A673 (cell line): ENCODE results near the gene CDON. TPM values are rescaled to one million over a fixed set of nuclear protein-coding genes. Genes with fewer than 3 reads are reported as not detected.
"Not testable (repeated sequence)": the region's sequence is repeated elsewhere in the genome, so short reads cannot be mapped to it uniquely, and the experiment has no call there.

Experiments
- BruUV-seq: library from RNA; stranded (reverse); fragments of 400-500 nt; replicated peaks from 2 replicates; lab custom pipeline; 2021; lab: Mats Ljungman, UMichigan
- CTCF ChIA-PET: fragments of 300-600 bp; sonication (Branson Sonifier 250); formaldehyde crosslinking; loops from one replicate; lab custom pipeline; 2022; ENCODE audit warnings: antibody characterized with exemption; lab: Charles Lee
- POLR2A ChIA-PET: fragments of 300-600 bp; sonication (Branson Sonifier 250); formaldehyde crosslinking; loops from one replicate; lab custom pipeline; 2022; ENCODE audit warnings: antibody characterized with exemption; ENCODE audit not compliant: low non-redundant PET; lab: Charles Lee
- DNase-seq: peaks from one replicate; pipeline ENCODE4 v3.0.0-alpha.2; 2015; ENCODE audit warnings: low spot score
- H3K27ac ChIP-seq: fragments of 200-600 bp; sonication (generic); 2 replicates; pipeline ENCODE4 v1.5.1; 2016; ENCODE audit warnings: mixed run types, low read depth, mild to moderate bottlenecking, mixed read lengths, antibody characterized with exemption, low read length; ENCODE audit not compliant: poor library complexity, severe bottlenecking
- H3K27me3 ChIP-seq: fragments of 200-600 bp; sonication (generic); replicated peaks from 2 replicates; pipeline ENCODE4 v1.6.1; 2017; ENCODE audit warnings: mixed run types, low read depth, mild to moderate bottlenecking, mixed read lengths, antibody characterized with exemption, low read length; ENCODE audit not compliant: insufficient read depth, poor library complexity
- H3K36me3 ChIP-seq: fragments of 200-600 bp; sonication (generic); 2 replicates; pipeline ENCODE4 v1.6.1; 2016; ENCODE audit warnings: mixed run types, mild to moderate bottlenecking, mixed read lengths, antibody characterized with exemption, low read length; ENCODE audit not compliant: insufficient read depth, poor library complexity, severe bottlenecking
- H3K4me1 ChIP-seq: fragments of 200-600 bp; sonication (generic); 2 replicates; pipeline ENCODE4 v1.6.1; 2017; ENCODE audit warnings: mixed run types, mild to moderate bottlenecking, mixed read lengths, antibody characterized with exemption, low read length; ENCODE audit not compliant: insufficient read depth, poor library complexity, severe bottlenecking
- H3K4me3 ChIP-seq: fragments of 200-600 bp; sonication (generic); 2 replicates; pipeline ENCODE4 v1.5.1; 2016; ENCODE audit warnings: low read depth, mixed run types, mild to moderate bottlenecking, mixed read lengths, low read length; ENCODE audit not compliant: poor library complexity, severe bottlenecking
- H3K9me3 ChIP-seq: fragments of 200-600 bp; sonication (generic); 2 replicates; pipeline ENCODE4 v1.6.1; 2016; ENCODE audit warnings: mixed run types, low read depth, mild to moderate bottlenecking, mixed read lengths, antibody characterized with exemption, low read length; ENCODE audit not compliant: poor library complexity, severe bottlenecking
- EZH2 ChIP-seq: fragments of 200-600 bp; sonication (generic); IDR thresholded peaks from 2 replicates; pipeline ENCODE4 v1.6.1; 2017; ENCODE audit warnings: borderline replicate concordance, low read depth, mild to moderate bottlenecking, mixed read lengths, antibody characterized with exemption, low read length; ENCODE audit not compliant: poor library complexity, severe bottlenecking
- intact Hi-C: fragments of 100-400 bp; cut with micrococcal nuclease; formaldehyde crosslinking; loops from one replicate; pipeline ENCODE4 v1.10.0; 2022; ENCODE audit not compliant: unreplicated experiment
- total RNA-seq: library from RNA; stranded (reverse); gene quantifications from 2 replicates; pipeline ENCODE4 v1.2.3, GENCODE V29; 2021
- TF ChIP-seq, protein P1 (sequence below): fragments of 300-800, 200-600 bp; sonication (generic); conservative IDR thresholded peaks from 2 replicates; pipeline ENCODE4 v1.5.1; 2017; ENCODE audit warnings: low read depth, mild to moderate bottlenecking, antibody characterized with exemption, low read length, moderate library complexity, mixed read lengths

CDON gene
- total RNA-seq, 1 experiment from 2014 or later = 25.3 TPM

DNA sequence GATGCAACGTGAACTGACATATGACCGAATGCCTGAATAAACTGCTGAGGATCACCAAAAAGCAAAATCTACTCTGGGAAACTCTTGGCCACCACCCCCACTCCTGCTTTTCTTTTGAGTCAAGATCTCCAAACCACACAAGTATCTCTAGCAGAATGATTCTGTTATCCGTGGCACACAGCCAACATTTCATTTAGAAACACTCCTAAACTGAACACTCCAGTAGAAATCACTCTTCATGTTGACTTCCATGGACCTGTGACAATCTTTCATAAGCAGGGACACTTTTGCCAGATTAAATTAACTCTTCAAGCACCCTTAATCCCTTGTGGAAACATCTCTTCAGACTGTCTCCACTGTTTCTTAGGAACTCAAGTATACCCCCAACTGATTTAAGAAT is 72.4 kb downstream of the CDON start:
- POLR2A ChIA-PET = no interaction called here
- H3K36me3 ChIP-seq = no peaks in the 10 kb centered on the region
- CTCF ChIA-PET = no interaction called here
- BruUV-seq = no TSS peak
- no peak overlapping the region for H3K4me3 ChIP-seq
- no peaks in the 10 kb centered on the region for H3K9me3 ChIP-seq
- peak; percentile 88 for DNase-seq
- H3K27ac ChIP-seq = no peak overlapping the region
- H3K4me1 ChIP-seq = peaks cover 29% of the 10 kb centered on the region
- H3K27me3 ChIP-seq = no peaks in the 10 kb centered on the region
- intact Hi-C loops = no loop called here
- TF ChIP-seq, protein P1, sequence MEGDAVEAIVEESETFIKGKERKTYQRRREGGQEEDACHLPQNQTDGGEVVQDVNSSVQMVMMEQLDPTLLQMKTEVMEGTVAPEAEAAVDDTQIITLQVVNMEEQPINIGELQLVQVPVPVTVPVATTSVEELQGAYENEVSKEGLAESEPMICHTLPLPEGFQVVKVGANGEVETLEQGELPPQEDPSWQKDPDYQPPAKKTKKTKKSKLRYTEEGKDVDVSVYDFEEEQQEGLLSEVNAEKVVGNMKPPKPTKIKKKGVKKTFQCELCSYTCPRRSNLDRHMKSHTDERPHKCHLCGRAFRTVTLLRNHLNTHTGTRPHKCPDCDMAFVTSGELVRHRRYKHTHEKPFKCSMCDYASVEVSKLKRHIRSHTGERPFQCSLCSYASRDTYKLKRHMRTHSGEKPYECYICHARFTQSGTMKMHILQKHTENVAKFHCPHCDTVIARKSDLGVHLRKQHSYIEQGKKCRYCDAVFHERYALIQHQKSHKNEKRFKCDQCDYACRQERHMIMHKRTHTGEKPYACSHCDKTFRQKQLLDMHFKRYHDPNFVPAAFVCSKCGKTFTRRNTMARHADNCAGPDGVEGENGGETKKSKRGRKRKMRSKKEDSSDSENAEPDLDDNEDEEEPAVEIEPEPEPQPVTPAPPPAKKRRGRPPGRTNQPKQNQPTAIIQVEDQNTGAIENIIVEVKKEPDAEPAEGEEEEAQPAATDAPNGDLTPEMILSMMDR = no peak
- TF ChIP-seq EZH2 = no peak

DNA sequence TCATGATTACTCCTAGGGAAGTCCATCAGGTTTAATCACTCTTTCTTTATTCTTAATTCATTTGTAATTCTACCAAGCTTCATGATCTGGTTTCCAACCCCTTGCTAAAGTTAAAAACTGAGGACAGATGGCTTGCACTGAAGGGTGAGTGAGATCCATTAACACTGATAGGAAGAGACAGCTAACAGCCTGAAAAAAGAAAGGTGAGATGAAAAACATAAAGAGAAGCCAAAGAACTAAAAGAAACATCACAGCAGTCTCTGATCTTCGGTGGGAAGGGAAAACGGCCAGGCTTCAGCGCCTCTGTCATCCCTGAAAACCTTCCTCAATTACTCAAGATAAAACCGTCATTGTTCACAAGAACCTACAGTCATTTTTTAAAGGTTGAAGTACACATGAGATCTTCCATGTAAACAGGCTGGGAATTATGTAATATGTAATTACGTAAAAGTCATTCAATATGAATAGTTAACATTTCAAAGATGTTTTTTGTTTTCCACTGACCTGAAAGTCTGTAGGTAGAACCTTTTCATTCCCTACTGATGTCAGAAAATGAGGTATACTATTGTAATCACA is 75.5 kb downstream of the CDON start:
- Histone ChIP-seq H3K27me3 (no peaks in the 10 kb centered on the region), H3K27ac (no peak overlapping the region), H3K4me3 (no peak overlapping the region), H3K36me3 (no peaks in the 10 kb centered on the region), H3K9me3 (no peaks in the 10 kb centered on the region), H3K4me1 (peaks cover 16% of the 10 kb centered on the region)
- no peak for DNase-seq
- TF ChIP-seq, protein P1 = no peak
- no peak for TF ChIP-seq EZH2
- BruUV-seq = no TSS peak
- intact Hi-C loops = no loop called here
- CTCF ChIA-PET = no interaction called here
- POLR2A ChIA-PET = no interaction called here

DNA sequence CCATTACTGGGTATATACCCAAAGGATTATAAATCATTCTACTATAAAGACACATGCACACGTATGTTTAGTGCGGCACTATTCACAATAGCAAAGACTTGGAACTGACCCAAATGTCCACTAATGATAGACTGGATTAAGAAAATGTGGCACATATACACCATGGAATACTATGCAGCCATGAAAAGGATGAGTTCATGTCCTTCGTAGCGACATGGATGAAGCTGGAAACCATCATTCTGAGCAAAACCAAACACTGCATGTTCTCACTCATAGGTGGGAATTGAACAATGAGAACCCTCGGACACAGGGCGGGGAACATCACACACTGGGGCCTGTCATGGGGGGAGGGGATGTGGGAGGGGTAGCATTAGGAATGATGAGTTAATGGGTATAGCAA is 76.7 kb downstream of the CDON start:
- H3K36me3 ChIP-seq, H3K9me3 ChIP-seq, H3K4me3 ChIP-seq, H3K27ac ChIP-seq, intact Hi-C loops, BruUV-seq, H3K27me3 ChIP-seq, DNase-seq, CTCF ChIA-PET, POLR2A ChIA-PET: not testable (repeated sequence)
- H3K4me1 ChIP-seq = peaks cover 15% of the 10 kb centered on the region

DNA sequence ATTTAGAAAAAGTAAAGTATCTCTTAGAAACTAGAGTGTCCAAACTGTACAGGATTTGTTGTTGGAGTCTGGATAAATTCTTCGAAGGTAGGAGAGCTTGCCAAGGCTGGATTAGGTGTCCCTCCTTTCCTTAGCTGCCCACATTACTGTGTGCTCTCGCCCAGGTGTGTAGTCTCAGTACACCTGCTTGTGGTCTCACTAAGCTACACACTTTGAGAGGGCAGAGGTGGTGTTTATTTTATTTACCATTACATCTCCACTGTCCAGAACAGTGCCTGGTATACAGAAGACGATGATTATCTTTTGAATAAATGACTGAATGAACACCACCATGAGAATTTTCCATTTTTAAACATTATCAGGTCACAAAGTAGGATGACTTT is 80.3 kb downstream of the CDON start:
- H3K36me3 ChIP-seq = no peaks in the 10 kb centered on the region
- H3K9me3 ChIP-seq = no peaks in the 10 kb centered on the region
- H3K27me3 ChIP-seq = no peaks in the 10 kb centered on the region
- H3K27ac ChIP-seq = no peak overlapping the region
- peaks cover 33% of the 10 kb centered on the region for H3K4me1 ChIP-seq
- intact Hi-C loops = no loop called here
- no peak for TF ChIP-seq EZH2
- TF ChIP-seq, protein P1 = no peak
- ChIA-PET CTCF (no interaction called here), POLR2A (no interaction called here)
- DNase-seq = no peak
- no peak overlapping the region for H3K4me3 ChIP-seq
- no TSS peak for BruUV-seq
